Measurements from ENCODE around the gene HIVEP1.

HIVEP1 gene

DNA sequence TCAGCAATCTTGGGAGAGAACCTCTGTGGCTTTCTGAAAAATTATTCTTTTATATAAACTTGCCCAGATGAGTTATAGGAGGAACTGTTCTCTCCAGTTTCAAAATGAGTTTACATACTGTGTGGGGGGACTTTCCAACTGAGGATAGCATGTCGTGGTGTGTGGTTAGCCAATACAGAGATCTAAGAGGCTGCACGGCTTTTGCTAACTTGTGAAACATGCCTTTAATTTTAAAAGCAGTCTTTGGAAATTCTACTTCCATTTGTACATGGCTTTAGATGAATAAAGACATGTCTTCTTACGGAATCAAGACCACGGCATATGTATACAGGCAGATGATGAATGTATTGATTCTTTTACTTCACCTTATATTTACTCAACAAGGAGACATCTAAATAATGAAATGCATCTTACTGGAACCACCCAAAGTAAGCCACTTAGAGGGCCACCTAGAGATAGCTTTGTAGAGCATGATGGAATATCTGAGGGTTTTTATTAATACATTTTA, 39.8 kb downstream of the HIVEP1 start:
- DNase-seq (ENCODE audit: low read depth), result no peak

DNA sequence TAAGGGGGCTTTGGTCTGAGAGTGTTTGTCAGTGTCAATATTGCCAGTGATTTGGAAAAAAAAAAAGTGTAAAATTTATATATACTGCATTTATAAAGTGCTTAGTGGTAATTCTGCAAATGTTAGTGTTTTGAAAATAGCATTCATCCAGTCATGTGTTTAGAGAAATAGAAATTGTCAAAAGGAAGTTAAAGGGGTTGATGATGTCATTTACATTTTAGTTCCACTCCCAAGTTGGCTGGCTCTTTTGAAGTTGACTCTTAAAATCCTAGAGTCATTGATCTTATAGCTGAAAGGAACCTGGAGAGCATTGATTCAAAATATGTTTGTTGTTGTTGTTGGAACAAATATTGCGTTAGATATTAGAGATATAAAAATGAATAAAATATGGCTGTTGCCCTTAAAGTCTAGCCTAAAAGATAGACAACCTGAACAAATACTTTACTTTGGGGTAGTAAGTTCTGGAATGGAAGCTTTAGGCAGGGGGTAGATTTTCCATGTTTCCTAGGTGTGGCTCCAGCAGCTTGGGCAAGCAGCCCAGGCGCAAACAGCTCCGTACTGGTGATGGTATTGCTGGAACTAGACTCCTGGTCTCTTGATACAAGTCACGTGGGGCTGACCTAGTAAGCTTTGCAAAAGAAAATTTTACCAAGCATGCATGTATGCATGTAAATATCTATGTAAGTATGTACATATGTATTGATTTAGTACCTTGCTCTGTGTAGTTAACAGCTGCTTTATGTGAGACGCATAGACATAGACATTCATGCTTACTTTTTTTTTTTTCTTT, 46.3 kb downstream of the HIVEP1 start:
- DNase-seq (ENCODE audit: low read depth), result no peak

DNA sequence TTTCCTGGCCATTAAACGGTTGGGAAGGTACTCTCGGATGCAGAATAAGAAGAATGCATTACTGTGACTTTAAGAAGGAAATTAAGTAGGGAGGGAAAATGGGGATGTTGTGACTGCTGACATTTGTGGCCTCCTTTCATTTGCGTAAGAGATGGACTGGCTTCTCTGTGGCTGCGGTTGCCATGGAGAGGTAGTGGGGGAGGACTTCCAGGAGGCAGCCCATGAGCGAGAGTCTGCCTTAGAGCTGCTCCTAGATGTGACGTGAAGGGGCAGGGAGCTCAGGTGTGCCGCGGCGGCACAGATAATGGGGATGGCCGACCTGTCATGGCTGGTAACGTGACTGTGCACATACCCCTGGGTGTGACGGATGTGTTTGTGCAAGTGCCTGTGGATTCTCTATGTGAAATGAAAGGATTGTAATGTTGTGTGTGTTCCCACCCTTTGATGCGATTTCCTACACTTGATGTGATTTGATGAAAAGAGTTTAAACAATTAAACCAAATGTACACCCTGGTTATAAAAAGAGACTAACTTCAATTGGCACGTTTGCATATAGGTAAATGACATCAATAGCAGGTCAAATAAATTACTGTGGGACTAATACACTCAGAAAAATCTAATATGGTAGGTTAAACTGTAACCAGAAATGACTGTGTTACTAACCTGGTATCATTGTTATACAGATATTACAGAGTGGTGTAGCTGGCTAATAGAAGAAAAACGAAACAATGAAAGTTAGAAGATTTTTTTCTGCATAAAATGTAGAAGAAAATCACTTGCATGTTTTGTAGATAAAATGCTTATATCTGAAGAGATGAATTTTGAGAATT, 48.9 kb downstream of the HIVEP1 start:
- no peak for DNase-seq (ENCODE audit: low read depth)

DNA sequence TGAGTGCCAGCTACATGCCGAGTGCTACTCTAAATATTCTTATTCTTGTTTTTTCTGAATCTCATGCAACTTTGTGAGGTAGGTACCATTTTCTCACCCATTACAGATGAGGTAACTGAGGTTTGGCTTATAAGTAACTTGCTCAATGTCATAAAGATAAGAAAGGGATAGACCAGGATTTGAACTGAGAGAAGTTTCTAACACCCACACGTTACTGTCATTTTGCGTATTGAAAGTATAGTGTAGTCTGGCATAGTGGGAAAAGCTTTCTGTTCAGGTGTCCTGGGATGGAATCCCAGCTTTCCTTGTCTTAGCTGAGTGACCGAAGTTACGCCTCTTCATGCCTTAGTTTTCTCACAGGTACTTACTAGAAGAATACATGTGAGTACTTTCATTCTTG, 50.5 kb downstream of the HIVEP1 start:
- no peak for DNase-seq (ENCODE audit: low read depth)

DNA sequence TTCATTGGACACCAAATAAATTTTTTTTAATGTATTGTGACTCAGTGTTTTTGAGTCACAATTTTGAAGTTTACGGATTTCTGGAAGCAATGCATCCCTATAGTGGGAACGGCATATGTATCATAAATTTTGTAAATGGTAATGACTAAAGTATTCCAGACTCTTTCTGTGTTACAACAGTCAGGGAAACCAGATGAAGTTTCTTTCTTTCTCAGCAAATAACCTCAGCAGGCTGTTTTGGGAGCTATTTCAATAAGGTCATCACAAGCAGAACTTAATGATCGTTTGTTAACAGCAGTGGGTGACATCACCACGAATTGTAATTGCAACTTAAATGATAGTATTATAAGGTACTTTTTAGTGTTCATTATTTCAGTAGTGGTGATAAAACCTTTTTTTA, 52.0 kb downstream of the HIVEP1 start:
- peak; percentile 79 for DNase-seq (ENCODE audit: low read depth)

DNA sequence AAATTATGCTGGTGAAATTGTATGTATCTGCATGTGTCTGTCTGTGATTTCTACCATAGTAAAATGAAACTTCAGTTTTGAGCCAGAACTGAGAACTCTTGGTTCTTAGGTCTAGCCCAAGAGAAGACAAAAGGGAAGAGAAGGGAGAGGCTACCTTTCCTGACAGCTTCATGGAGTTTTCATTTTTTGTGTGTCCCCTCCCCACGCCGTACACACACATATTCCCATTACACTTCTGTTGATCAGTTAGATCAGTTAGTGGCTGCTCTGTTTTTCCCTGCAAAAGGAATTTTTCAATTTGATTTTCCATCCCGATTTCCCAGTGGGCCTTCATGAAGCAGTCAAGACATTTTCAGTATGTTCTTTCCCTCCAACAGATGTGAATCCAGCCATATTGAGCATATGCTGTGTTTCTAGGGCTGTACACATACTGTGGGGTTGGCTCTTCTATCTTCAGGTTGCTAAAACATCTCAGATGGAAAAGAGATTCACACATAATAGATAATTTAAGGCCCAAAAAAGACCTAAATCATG, 52.5 kb downstream of the HIVEP1 start:
- no peak for DNase-seq (ENCODE audit: low read depth)

DNA sequence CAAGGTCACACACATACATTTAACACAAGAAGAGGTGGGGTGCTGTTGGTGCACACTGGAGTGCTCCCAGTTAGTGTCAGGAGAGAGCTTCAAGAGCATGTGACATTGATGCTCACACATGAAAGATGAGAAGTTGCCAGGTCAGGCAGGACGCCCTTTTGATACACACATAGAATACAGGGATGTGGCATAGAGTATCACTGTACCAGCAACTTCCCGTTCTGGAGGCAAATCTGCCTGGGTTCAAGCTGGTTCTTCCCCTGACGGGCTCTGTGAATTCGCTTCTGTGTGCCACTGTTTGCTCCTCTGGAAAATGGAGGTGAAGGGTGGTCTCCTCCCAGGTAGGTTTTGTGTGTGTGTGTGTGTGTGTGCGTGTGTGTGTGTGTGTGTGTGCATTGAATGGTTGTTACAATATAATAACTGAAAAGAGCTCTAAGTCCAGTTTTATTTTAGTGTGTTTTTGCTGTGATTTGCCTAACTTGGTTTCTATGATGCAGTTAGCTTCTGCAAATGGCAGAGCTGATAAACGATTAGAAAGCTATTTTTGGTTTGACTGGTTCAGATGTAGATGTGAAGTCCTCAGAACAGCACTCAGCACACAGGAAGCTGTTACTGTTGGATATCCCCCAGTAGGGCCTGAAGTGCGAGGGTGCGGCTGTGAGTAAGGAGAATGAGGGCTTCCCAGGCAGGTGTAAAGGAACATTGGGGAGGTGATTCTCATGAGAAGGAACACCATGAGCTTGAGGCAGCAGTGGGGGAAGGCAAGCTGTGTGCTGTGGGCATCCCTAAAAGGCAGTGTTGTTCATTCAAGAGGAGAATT, 53.4 kb downstream of the HIVEP1 start:
- no peak for DNase-seq (ENCODE audit: low read depth)

DNA sequence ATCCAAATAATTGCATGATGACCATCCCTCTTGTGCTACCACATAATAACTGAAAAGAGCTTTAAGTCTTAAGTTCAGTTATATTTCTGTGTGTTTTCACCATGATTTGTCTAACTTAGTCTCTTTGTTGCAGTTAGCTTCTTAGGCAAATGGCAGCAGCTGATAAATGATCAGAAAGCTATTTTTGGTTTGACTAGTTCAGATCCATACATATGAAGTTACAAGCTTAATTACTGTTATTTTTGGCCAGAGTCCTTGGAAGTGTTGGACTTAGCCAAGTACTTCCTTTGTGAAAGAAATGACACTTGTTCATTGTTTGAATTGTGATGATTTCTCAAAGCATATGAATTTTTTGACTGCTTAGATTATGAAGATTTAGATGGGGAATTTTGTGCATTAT, 54.2 kb downstream of the HIVEP1 start:
- no peak for DNase-seq (ENCODE audit: low read depth)

DNA sequence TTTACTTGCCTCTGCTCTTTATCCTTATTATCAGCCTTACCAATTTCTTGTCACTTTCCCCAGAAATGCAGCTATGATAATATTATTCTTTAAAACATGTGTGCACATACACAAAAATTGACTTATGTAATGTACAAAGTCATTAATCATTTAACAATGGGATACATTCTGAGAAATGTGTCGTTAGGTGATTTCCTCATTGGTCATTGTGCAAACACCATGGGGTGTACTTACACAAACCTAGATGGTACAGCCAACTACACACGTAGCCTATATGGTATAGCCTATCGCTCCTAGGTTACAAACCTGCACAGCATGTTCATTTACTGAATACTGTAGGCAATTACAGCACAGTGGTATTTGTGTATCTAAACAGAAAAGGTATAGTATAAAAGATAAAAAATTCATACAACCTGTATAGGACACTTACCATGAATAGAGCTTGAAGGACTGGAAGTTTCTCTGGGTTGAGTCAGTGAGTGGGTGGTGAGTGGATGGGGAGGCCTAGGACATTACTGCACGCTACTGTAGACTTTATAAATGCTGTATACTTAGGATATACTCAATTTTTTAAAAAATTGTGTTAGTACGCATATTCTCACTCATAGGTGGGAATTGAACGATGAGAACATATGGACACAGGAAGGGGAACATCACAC, 56.9 kb downstream of the HIVEP1 start:
- no peak for DNase-seq (ENCODE audit: low read depth)

DNA sequence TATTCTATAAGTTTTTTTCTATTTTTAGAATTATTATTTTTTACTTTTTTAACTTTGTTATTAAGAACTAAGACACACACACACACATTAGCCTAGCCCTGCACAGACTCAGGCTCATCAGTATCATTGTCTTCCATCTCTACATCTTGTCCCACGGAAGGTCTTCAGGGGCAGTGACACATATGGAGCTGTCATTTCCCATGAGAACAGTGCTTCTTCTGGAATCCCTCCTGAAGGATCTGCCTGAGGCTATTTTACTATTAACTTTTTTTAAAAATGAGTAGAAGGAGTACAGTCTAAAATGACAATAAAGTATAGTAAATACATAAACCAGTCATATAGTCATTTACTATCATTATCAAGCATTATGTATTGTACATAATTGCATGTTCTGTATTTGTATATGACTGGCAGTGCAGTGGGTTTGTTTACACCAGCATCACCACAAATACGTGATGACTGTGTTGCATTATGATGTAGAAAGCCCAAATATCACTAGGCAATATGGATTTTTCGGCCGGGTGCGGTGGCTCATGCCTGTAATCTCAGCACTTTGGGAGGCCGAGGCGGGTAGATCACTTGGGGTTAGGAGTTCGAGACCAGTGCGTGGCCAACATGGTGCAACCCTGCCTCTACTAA, 57.9 kb downstream of the HIVEP1 start:
- peak; percentile 66 for DNase-seq (ENCODE audit: low read depth)

DNA sequence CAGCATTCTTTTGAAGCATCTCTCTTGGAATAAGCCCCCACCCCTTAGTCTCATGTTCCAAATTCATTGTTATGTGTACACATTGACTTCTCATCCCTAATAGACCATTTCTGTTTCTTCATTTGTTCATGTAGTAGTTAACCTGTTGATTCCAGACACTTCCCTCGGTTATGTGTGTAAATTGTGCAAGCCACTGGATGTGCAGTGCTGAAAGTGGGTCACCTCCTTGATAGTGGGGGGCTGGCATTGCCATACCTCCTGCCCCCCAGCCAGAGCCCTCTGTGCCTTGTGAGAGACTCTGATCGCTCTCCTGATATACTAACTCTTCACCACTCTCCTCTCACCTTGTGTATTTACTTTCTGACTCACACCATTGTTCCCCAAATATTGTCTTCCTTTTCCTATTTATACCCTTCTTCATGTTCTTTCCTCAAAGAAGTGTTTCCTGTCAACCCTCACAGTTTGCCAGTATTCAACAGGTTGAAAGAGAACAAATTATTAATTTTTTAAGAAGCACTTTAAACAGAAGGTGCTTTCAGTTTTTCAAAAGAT, 59.0 kb downstream of the HIVEP1 start:
- DNase-seq (ENCODE audit: low read depth), result no peak

DNA sequence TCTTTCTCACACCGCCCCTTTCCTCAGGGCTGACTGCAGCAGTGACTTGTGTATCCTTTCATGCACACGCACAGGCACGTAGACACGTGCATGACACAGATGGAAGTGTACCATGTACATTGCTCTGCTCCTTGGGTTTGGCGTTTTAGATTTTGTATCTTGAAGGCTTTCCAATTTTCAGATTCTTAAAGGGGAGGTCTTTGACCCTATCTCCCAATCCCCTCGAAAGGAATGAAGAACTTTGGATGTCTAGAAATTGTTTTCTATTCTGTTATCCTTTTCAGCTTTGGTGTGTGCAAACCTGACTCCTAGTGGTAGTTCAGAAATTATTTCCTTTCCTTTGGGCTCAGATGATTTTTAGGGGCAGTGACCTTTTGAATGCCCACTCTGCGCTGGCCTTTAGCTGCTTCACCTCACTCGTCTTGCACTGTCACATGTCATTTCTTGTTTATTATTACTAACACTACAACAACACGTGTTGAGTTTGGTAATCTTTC, 63.0 kb downstream of the HIVEP1 start:
- DNase-seq (ENCODE audit: low read depth), result peak; percentile 40

DNA sequence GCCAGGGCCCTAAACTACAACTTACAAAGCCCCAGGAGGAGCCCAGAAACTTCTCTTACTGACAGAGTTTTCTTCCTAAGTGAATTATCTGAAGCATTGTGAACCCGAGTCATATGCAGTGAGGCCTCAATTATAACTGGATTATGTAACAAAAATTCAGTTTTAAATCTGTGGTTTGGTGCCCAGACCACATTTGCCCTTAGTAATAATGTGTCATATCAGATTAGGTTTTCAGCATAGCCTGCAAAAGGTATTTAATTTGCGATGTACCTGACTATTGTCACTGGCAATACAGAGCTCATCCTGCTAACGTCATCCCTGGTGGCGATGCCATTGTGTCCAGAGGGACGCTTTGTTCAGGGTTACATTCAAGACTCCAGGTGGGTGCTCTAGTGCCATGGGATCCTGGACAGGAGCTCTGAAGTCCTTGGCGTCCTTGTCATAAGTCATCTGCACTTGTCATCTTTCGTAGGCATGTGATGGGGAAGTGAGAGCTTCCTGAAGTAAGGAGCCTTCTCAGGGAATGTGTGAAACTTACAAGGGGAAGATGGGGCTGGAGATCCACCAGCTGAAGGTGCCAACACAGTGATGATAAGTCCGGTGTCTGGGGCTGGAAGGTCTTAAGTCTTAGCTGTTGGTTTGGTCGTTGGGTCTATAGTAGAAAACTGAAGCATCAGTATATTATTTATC, 65.1 kb downstream of the HIVEP1 start:
- peak; percentile 38 for DNase-seq (ENCODE audit: low read depth)

DNA sequence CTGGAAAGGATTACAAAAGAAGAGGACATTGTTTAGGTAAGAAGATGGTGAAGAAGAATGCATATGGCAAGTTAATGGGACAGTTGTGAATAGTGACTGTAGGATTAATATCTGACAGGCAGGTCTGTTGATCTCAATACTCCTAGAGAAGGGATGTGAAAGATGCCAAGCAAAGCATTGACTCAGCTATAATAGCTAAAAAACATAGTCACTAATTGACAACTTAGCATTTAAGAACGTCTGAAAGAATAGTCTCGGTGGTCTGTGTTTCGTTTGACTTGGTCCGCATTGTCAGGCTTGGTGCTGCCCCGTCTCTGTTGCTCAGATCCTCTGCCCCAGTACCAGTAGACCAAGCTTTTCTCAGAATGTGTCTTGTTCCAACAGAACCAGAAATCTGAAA, 65.9 kb downstream of the HIVEP1 start:
- DNase-seq (ENCODE audit: low read depth), result no peak

DNA sequence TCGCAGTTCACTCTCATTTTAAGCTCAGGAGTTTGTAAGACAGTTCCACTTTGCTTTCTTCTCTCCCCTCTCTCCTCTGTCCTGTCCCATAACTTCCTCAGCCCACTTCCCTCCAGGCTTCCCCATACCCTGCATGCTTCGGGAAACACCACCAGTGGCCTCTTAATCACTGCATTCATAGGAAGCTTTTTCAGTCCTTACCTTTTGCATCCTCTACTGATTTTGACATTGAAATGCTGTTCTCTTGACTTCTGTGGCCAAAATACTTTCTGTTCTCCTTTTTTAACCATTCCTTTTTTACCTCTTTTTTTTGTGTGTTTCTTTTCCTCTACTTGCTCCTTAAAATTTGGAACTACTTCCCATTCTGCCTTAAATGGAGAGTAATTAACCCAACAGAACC, 69.7 kb downstream of the HIVEP1 start:
- DNase-seq (ENCODE audit: low read depth), result no peak

DNA sequence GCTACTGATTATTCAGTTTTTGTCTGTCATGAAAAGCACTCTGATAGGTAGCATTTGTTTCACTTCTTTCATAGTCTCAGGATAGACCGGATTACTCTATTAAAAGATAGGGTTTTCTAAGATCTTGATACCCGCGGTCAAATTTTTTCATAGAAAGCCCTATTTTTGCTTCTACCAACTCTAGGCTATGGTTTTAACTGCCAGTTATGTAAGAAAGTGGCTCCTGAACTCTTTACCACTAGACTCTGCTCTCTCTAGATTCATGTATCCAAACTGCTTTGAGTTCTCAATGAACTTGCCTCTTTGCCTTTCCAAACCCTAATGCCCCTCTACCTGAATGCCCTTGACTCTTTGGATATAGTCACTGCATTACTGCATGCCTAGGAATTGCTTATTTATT, 70.3 kb downstream of the HIVEP1 start:
- no peak for DNase-seq (ENCODE audit: low read depth)

DNA sequence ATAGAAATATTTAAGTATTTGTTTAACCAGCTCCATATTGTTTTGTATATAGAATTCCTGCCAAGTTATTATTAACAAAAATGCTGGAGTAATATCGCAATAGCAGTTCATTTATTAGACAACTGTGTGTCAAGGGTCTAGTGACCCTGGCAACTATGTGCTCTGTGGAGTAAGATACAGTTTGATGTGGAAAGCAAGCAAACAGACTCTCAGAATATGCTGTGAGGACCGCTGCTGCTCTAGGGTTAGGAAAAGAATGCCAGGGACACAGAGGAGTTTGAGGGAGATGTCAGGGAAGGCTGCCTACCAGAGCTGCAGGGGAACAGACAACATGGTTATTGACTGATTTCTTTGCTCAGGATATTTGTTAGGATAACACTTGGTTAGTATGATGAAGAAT, 71.2 kb downstream of the HIVEP1 start:
- no peak for DNase-seq (ENCODE audit: low read depth)

DNA sequence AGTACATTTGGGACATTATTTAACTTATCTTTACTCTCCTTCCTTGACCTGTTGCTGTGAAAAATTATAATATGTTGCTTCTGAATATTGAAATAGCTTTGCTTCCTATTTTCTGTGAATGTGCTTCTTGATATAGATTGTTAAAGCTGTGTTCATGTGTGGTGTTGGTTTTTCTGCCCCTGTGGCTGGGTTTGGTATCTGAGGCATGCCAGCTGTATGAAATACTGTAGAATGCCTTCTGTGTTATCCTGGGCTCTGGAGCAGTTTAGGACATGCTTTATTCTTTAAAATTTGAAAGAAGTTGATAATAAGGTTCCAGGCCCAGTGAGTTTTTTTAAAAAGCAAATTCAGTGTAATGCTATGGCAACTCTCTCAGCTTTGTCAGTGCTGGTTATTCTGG, 71.7 kb downstream of the HIVEP1 start:
- DNase-seq (ENCODE audit: low read depth), result no peak

DNA sequence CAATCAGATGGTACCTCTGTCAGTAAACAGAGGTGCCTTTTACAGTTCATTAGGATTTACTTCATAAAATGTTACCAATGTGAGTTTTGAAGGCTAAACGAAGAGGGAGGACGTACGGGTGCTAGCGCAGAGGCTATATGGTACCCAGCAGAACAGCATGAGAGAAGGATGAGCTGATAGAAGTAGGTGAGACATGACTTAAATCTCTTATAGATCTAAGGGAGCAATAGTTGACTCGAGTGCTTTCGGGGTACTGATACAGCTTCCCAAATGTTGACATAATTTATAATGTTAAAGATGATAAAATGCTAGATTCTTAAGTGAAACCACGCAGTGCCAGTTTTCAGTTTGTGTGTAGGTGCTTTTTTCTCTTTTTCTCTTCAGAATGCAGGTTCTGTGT, 72.6 kb downstream of the HIVEP1 start:
- no peak for DNase-seq (ENCODE audit: low read depth)

DNA sequence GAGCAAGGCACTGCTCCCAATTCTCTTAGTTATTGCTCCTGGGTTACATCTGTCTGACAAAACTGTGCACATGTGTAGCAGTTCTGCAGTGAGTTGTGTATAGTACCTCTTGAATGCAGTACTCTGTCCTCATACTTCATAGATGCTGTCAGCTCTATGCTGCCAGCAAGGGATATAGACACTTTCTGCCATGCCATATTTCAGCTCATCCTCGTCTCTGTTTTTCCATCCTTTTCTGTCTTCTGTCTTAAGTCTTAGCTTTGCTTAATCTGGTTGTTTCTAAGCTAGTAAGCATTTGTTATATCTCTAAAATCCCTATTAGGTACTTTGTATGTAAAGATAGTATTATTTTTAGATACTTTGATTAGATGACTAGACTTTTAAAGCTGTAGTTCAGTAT, 76.4 kb downstream of the HIVEP1 start:
- DNase-seq (ENCODE audit: low read depth), result no peak

Measured in ELR (cell line).